ENCODE data around the gene ADI1. TPM values are rescaled to one million over a fixed set of nuclear protein-coding genes. Genes with fewer than 3 reads are reported as not detected.

The ADI1 gene
- total RNA-seq, 4 donors from 2014 or later = 40.2 to 98.6 (median 92.3) TPM

- Histone ChIP-seq H3K4me3 (no peak overlapping the region), H3K4me1 (peaks cover 10% of the 10 kb centered on the region in 2 donors), H3K36me3 (peaks cover 0 to 30% of the 10 kb centered on the region in 2 donors), H3K27me3 (no peaks in the 10 kb centered on the region), H3K27ac (no peak overlapping the region), H3K9me3 (no peaks in the 10 kb centered on the region)
- no peak for DNase-seq
- TF ChIP-seq, protein P1, sequence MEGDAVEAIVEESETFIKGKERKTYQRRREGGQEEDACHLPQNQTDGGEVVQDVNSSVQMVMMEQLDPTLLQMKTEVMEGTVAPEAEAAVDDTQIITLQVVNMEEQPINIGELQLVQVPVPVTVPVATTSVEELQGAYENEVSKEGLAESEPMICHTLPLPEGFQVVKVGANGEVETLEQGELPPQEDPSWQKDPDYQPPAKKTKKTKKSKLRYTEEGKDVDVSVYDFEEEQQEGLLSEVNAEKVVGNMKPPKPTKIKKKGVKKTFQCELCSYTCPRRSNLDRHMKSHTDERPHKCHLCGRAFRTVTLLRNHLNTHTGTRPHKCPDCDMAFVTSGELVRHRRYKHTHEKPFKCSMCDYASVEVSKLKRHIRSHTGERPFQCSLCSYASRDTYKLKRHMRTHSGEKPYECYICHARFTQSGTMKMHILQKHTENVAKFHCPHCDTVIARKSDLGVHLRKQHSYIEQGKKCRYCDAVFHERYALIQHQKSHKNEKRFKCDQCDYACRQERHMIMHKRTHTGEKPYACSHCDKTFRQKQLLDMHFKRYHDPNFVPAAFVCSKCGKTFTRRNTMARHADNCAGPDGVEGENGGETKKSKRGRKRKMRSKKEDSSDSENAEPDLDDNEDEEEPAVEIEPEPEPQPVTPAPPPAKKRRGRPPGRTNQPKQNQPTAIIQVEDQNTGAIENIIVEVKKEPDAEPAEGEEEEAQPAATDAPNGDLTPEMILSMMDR (IDR thresholded peaks at IDR 0.05 in 4 of 5, conservative IDR thresholded peaks at IDR 0.05 in 1 of 5) = no peak
- no peak for TF ChIP-seq POLR2A (IDR thresholded peaks at IDR 0.05)
- no peak for ATAC-seq
- in situ Hi-C loops (cut with MboI; ENCODE audit: low sequenced_read_pairs in 4 of 4) = loop anchor here in 1 of 4 donors (10.0 kb wide), 1 partner anchor 62 kb away; the partner anchor contains the start of gene RPS7
- intact Hi-C loops (cut with DNase I; ENCODE audit: low total_unique reads) = no loop called here
Observed at GRCh38 chr2:3513026-3513810, 6.1 kb downstream of the ADI1 start.

- in situ Hi-C loops (cut with MboI; ENCODE audit: low sequenced_read_pairs in 4 of 4) = loop anchor here in 1 of 4 donors (10.0 kb wide), 1 partner anchor 63 kb away; the partner anchor contains the start of gene RPS7
- Histone ChIP-seq H3K4me1 (peaks cover under 1 to 4% of the 10 kb centered on the region in 2 donors), H3K9me3 (no peaks in the 10 kb centered on the region), H3K4me3 (no peak overlapping the region), H3K27ac (no peak overlapping the region), H3K36me3 (peaks cover 0 to 30% of the 10 kb centered on the region in 2 donors), H3K27me3 (no peaks in the 10 kb centered on the region)
- ATAC-seq (no peak), DNase-seq (no peak)
- TF ChIP-seq, protein P1 (IDR thresholded peaks at IDR 0.05 in 4 of 5, conservative IDR thresholded peaks at IDR 0.05 in 1 of 5) = no peak
- TF ChIP-seq POLR2A (IDR thresholded peaks at IDR 0.05) = no peak
- intact Hi-C loops (cut with DNase I; ENCODE audit: low total_unique reads) = no loop called here
Observed at GRCh38 chr2:3512086-3512485, 7.2 kb downstream of the ADI1 start.

GRCh38 chr2:3505771-3506170 is 13.6 kb downstream of the ADI1 start:
- Histone ChIP-seq H3K36me3 (peaks cover 0 to 26% of the 10 kb centered on the region in 2 donors), H3K9me3 (no peaks in the 10 kb centered on the region), H3K4me3 (no peak overlapping the region), H3K27me3 (no peaks in the 10 kb centered on the region), H3K27ac (peak overlapping the region in 3 of 4 donors; percentile 51 to 67 (median 55)), H3K4me1 (peaks cover 0 to 13% of the 10 kb centered on the region in 2 donors)
- in situ Hi-C loops (cut with MboI; ENCODE audit: low sequenced_read_pairs in 4 of 4) (no loop called here), intact Hi-C loops (cut with DNase I; ENCODE audit: low total_unique reads) (no loop called here)
- ATAC-seq = peak in 1 of 2 donors; percentile 71
- TF ChIP-seq, protein P1 (IDR thresholded peaks at IDR 0.05 in 4 of 5, conservative IDR thresholded peaks at IDR 0.05 in 1 of 5) = no peak
- TF ChIP-seq POLR2A (IDR thresholded peaks at IDR 0.05) = no peak
- DNase-seq = no peak

DNA sequence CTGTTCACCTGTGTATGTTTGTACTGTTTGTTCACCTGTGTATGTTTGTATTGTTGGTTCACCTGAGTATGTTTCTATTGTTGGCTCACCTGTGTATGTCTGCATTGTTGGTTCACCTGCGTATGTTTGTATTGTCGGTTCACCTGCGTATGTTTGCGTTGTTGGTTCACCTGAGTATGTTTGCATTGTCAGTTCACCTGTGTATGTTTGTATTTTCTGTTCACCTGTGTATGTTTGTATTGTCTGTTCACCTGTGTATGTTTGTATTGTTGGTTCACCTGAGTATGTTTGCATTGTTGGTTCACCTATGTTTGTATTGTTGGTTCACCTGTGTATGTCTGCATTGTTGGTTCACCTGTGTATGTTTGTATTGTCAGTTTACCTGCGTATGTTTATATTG is 14.6 kb downstream of the ADI1 start:
- peak overlapping the region in 1 of 4 donors; percentile 51 for H3K27ac ChIP-seq
- intact Hi-C loops (cut with DNase I; ENCODE audit: low total_unique reads) (no loop called here), in situ Hi-C loops (cut with MboI; ENCODE audit: low sequenced_read_pairs in 4 of 4) (no loop called here)
- peaks cover 0 to 13% of the 10 kb centered on the region in 2 donors for H3K4me1 ChIP-seq
- TF ChIP-seq, protein P1 (IDR thresholded peaks at IDR 0.05 in 4 of 5, conservative IDR thresholded peaks at IDR 0.05 in 1 of 5) = no peak
- TF ChIP-seq POLR2A (IDR thresholded peaks at IDR 0.05) = no peak
- peaks cover 0 to 31% of the 10 kb centered on the region in 2 donors for H3K36me3 ChIP-seq
- H3K9me3 ChIP-seq = no peaks in the 10 kb centered on the region
- no peak overlapping the region for H3K4me3 ChIP-seq
- DNase-seq = no peak
- ATAC-seq = no peak
- H3K27me3 ChIP-seq = no peaks in the 10 kb centered on the region
